LNCaP clone FGC (cell line): ENCODE data around the gene ZGPAT.

Experiments used
- DNase-seq: peaks from one replicate; pipeline ENCODE4 v3.0.0-alpha.2; 2011; ENCODE audit warnings: low read depth
- H3K4me3 ChIP-seq: 2 replicates; pipeline ENCODE4 v1.5.1; 2011; ENCODE audit warnings: mild to moderate bottlenecking, low read depth, low read length, control low read depth
- TF ChIP-seq, protein P1 (sequence below): IDR thresholded peaks from 2 replicates; pipeline ENCODE4 v1.5.1; 2012; ENCODE audit warnings: mild to moderate bottlenecking; ENCODE audit not compliant: control insufficient read depth, insufficient read depth; ENCODE audit errors: extremely low read depth

The ZGPAT gene

DNA sequence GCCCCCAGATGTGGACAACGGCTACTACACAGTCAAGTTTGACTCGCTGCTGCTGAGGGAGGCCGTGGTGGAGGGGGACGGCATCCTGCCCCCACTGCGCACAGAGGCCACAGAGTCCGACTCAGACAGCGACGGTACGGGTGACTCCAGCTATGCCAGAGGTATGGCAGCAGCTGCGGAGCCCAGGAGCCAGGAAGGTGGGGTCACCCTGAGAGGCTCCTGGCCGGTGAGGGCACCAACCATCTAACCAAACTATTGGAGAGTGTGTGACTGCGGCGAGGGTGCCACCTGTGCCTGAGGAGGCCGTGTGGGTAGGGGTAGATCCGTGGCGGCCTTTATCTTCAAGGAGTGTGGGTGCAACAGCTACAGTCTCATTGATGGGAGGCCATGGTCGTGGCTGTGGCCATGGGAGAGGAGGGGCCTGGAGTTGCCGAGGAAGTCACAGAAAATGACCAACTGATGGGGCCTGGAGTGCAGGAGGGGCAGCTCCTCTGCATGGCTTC is 25.8 kb downstream of the ZGPAT start:
- TF ChIP-seq, protein P1, sequence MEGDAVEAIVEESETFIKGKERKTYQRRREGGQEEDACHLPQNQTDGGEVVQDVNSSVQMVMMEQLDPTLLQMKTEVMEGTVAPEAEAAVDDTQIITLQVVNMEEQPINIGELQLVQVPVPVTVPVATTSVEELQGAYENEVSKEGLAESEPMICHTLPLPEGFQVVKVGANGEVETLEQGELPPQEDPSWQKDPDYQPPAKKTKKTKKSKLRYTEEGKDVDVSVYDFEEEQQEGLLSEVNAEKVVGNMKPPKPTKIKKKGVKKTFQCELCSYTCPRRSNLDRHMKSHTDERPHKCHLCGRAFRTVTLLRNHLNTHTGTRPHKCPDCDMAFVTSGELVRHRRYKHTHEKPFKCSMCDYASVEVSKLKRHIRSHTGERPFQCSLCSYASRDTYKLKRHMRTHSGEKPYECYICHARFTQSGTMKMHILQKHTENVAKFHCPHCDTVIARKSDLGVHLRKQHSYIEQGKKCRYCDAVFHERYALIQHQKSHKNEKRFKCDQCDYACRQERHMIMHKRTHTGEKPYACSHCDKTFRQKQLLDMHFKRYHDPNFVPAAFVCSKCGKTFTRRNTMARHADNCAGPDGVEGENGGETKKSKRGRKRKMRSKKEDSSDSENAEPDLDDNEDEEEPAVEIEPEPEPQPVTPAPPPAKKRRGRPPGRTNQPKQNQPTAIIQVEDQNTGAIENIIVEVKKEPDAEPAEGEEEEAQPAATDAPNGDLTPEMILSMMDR = no peak
- DNase-seq = no peak

GRCh38 chr20:63734111-63734945 is 26.5 kb downstream of the ZGPAT start:
- no peak for DNase-seq
- TF ChIP-seq, protein P1 = no peak
- H3K4me3 ChIP-seq = no peak overlapping the region

More for the DNA sequence above, 25.8 kb downstream of the ZGPAT start:
- no peak overlapping the region for H3K4me3 ChIP-seq

- DNase-seq = no peak
- TF ChIP-seq, protein P1 = no peak
- H3K4me3 ChIP-seq = no peak overlapping the region
These were observed 27.4 kb downstream of the ZGPAT start for GRCh38 chr20:63734946-63735858.

- no peak for DNase-seq
- no peak within 1 kb of the TSS for H3K4me3 ChIP-seq
- TF ChIP-seq, protein P1 = no peak
These were observed 28.2 kb downstream of the ZGPAT start, which contains the start of gene LIME1 for GRCh38 chr20:63735859-63736718. Gene LIME1 (plus strand): TSS chr20:63736664. CDS start chr20:63737550, 886 bp downstream.

DNA sequence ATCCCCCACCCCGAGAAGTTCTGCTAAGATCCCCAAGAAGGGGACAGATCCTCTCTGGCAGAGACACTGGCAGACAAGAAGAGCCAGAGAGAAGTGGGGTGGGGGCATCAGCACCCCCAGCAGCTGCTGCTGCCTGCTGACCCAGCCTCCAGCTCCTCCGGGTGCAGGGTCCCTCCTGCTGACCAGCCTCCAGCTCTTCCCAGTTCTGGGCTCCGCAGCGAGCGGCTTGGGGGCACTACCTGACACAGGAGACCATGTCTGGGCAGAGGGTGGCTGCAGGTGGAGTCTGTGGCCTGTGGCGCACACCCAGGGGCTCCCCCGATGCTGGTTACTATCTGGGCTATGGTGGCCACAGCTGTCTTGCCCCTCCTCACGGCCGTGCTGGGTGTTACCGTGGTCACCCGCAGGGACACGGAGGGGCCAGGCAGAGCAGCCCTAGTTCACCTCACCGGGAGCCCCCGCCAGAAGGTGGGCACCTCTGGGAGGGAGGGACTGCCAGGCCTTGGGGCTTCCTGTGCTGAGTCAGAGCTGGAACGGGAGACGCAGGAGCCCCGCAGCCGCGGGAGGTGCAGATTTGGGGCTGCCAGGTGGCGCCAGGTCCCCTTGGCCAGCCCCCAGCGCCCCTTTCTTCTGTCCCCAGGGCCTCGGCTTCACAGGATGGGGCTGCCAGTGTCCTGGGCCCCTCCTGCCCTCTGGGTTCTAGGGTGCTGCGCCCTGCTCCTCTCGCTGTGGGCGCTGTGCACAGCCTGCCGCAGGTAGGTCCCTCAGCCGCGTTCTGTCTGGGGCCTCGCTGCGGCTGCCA is 29.3 kb downstream of the ZGPAT start:
- TF ChIP-seq, protein P1 = no peak
- no peak for DNase-seq
- no peak overlapping the region for H3K4me3 ChIP-seq
